ACHN (cell line): Measurements from ENCODE around the gene GRIA4.

Experiments
- DNase-seq: peaks from one replicate; pipeline ENCODE4 v3.0.0-alpha.2; 2015
- in situ Hi-C: cut with HindIII; loops from 2 replicates; pipeline ENCODE4 v1.10.0; 2017; ENCODE audit warnings: low sequenced_read_pairs, low pct_ligation_motif_present, low pct_unique_long_range_greater_than_20kb

Gene GRIA4

GRCh38 chr11:105700271-105700670 is 90.4 kb downstream of the GRIA4 start:
- in situ Hi-C loops: no loop called here
- DNase-seq: no peak

- in situ Hi-C loops: no loop called here
- no peak for DNase-seq
Observed at GRCh38 chr11:105701098-105701497, 91.2 kb downstream of the GRIA4 start.

- DNase-seq: no peak
- in situ Hi-C loops: no loop called here
Observed at GRCh38 chr11:105705786-105706530, 96.1 kb downstream of the GRIA4 start.

- no peak for DNase-seq
- in situ Hi-C loops: no loop called here
Observed at GRCh38 chr11:105713106-105713505, 103.2 kb downstream of the GRIA4 start.

GRCh38 chr11:105713696-105714095 is 103.8 kb downstream of the GRIA4 start:
- in situ Hi-C loops: no loop called here
- no peak for DNase-seq

- in situ Hi-C loops: no loop called here
- DNase-seq: peak; percentile 89
Observed at GRCh38 chr11:105718641-105719040, 108.8 kb downstream of the GRIA4 start.

- in situ Hi-C loops: no loop called here
- DNase-seq: peak; percentile 63
Observed at GRCh38 chr11:105719073-105719822, 109.4 kb downstream of the GRIA4 start.

GRCh38 chr11:105720096-105720495 is 110.2 kb downstream of the GRIA4 start:
- DNase-seq: no peak
- in situ Hi-C loops: no loop called here

- in situ Hi-C loops: no loop called here
- DNase-seq: no peak
Observed at GRCh38 chr11:105723269-105723668, 113.4 kb downstream of the GRIA4 start.

GRCh38 chr11:105732611-105733010 is 122.7 kb downstream of the GRIA4 start:
- in situ Hi-C loops: no loop called here
- DNase-seq: no peak

GRCh38 chr11:105734426-105734825 is 124.6 kb downstream of the GRIA4 start:
- no peak for DNase-seq
- in situ Hi-C loops: no loop called here

GRCh38 chr11:105738251-105738650 is 128.4 kb downstream of the GRIA4 start:
- in situ Hi-C loops: no loop called here
- DNase-seq: no peak

GRCh38 chr11:105738986-105739795 is 129.3 kb downstream of the GRIA4 start:
- in situ Hi-C loops: no loop called here
- no peak for DNase-seq

GRCh38 chr11:105740164-105740903 is 130.5 kb downstream of the GRIA4 start:
- no peak for DNase-seq
- in situ Hi-C loops: no loop called here

GRCh38 chr11:105741488-105742020 is 131.7 kb downstream of the GRIA4 start:
- no peak for DNase-seq
- in situ Hi-C loops: no loop called here

GRCh38 chr11:105754260-105754659 is 144.4 kb downstream of the GRIA4 start:
- in situ Hi-C loops: no loop called here
- DNase-seq: no peak

GRCh38 chr11:105754716-105755115 is 144.8 kb downstream of the GRIA4 start:
- DNase-seq: no peak
- in situ Hi-C loops: no loop called here

GRCh38 chr11:105757107-105757506 is 147.2 kb downstream of the GRIA4 start:
- DNase-seq: no peak
- in situ Hi-C loops: no loop called here
